T47D (cell line): ENCODE data around the gene RUVBL2.

Experiments
- DNase-seq, 2 experiments: peaks; one replicate each; pipeline versions ENCODE4 v3.0.0 to v3.0.0-alpha.2; 2011 to 2012; ENCODE audit warnings: low read depth in 1 of 2, low spot score in 1 of 2
- JUND ChIP-seq: IDR thresholded peaks from 2 replicates; pipeline ENCODE4 v1.6.1; 2012; ENCODE audit warnings: low read depth
- in situ Hi-C: cut with HindIII; loops from 2 replicates; pipeline ENCODE4 v1.10.0; 2016; ENCODE audit warnings: low sequenced_read_pairs, low pct_unique_long_range_greater_than_20kb

The RUVBL2 gene

GRCh38 chr19:49064029-49064629 lies 70.4 kb downstream of the RUVBL2 start:
- peak in 1 of 2 experiments; percentile 67 for DNase-seq
- no peak for TF ChIP-seq JUND
- in situ Hi-C loops = no loop called here

- no peak for TF ChIP-seq JUND
- in situ Hi-C loops = no loop called here
- peak; percentile 73 to 83 for DNase-seq
Measured at GRCh38 chr19:49064768-49065611, 71.3 kb downstream of the RUVBL2 start, which contains the start of gene NTF4. NTF4 (minus strand) TSS chr19:49064818; CDS start chr19:49061997, 2,821 bp downstream.
